T-helper 9 cell (primary cell): Measurements from ENCODE around the gene ZNF688.
"Not testable (repeated sequence)": the region's sequence is repeated elsewhere in the genome, so short reads cannot be mapped to it uniquely, and the experiment has no call there.

ENCODE experiments used
- DNase-seq: peaks from one replicate; pipeline ENCODE4 v3.0.0-alpha.2; 2020

Gene ZNF688

GRCh38 chr16:30556125-30556473, 15.4 kb downstream of the ZNF688 start:
- no peak for DNase-seq

GRCh38 chr16:30555315-30556124, 16.0 kb downstream of the ZNF688 start:
- no peak for DNase-seq

GRCh38 chr16:30554557-30555314, 16.8 kb downstream of the ZNF688 start:
- DNase-seq = no peak

- no peak for DNase-seq
Observed at GRCh38 chr16:30553393-30553899, 18.1 kb downstream of the ZNF688 start.

- DNase-seq = no peak
Observed at GRCh38 chr16:30552956-30553355, 18.6 kb downstream of the ZNF688 start.

GRCh38 chr16:30551781-30552180, 19.7 kb downstream of the ZNF688 start:
- DNase-seq = peak; percentile 70

- no peak for DNase-seq
Observed at GRCh38 chr16:30548416-30549253, 22.9 kb downstream of the ZNF688 start.

- no peak for DNase-seq
Observed at GRCh38 chr16:30546115-30546514, 25.4 kb downstream of the ZNF688 start.

GRCh38 chr16:30543067-30543466, 28.4 kb downstream of the ZNF688 start:
- no peak for DNase-seq

GRCh38 chr16:30541502-30542329, 29.8 kb downstream of the ZNF688 start:
- no peak for DNase-seq

- not testable (repeated sequence) for DNase-seq
Observed at GRCh38 chr16:30540916-30541464, 30.5 kb downstream of the ZNF688 start.

GRCh38 chr16:30539986-30540526, 31.5 kb downstream of the ZNF688 start:
- not testable (repeated sequence) for DNase-seq

- DNase-seq = no peak
Observed at GRCh38 chr16:30539000-30539964, 32.2 kb downstream of the ZNF688 start.

GRCh38 chr16:30536391-30537024, 35.0 kb downstream of the ZNF688 start:
- not testable (repeated sequence) for DNase-seq

- DNase-seq = peak; percentile 44
Observed at GRCh38 chr16:30535777-30536190, 35.7 kb downstream of the ZNF688 start.

- DNase-seq = no peak
Observed at GRCh38 chr16:30535106-30535776, 36.3 kb downstream of the ZNF688 start.

- peak; percentile 91 for DNase-seq
Observed at GRCh38 chr16:30534368-30535105, 37.0 kb downstream of the ZNF688 start, which contains the start of gene ZNF747. ZNF747 (minus strand) TSS chr16:30534858; CDS start chr16:30534679, 179 bp downstream.

GRCh38 chr16:30533748-30534367, 37.7 kb downstream of the ZNF688 start:
- DNase-seq = no peak
